HG03066 (cell line): Measurements from ENCODE around the gene NAP1L4.

Experiments
- ATAC-seq: cut with Tn5 transposase; IDR thresholded peaks from one replicate; pipeline ENCODE4 v1.9.1; 2021; ENCODE audit warnings: low read depth; ENCODE audit not compliant: unreplicated experiment

The NAP1L4 gene

GRCh38 chr11:3011891-3012885, 20.1 kb upstream of the NAP1L4 start:
- no peak for ATAC-seq

GRCh38 chr11:3010521-3011275, 18.6 kb upstream of the NAP1L4 start:
- no peak for ATAC-seq

DNA sequence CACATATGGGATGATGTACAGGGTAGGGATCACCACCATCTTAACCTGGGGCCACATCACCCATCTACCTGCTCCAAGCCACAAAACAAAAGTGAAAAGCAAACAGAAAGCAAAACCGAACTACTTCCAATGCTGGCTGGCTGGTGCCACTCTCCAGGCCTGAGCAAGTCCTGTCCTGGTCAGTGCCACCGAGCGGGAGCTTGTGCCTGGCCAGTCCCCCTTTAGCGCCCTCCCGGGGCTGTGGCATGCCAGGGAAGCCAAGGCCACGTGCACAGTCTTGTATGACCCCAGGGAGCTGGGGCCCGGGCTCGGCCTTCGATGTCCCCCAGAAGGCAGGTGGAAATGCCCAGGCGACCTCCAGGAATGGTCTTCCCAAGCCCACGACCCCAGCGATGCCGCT, 17.9 kb upstream of the NAP1L4 start:
- no peak for ATAC-seq

- no peak for ATAC-seq
Observed at GRCh38 chr11:3009481-3009880, 17.4 kb upstream of the NAP1L4 start.

DNA sequence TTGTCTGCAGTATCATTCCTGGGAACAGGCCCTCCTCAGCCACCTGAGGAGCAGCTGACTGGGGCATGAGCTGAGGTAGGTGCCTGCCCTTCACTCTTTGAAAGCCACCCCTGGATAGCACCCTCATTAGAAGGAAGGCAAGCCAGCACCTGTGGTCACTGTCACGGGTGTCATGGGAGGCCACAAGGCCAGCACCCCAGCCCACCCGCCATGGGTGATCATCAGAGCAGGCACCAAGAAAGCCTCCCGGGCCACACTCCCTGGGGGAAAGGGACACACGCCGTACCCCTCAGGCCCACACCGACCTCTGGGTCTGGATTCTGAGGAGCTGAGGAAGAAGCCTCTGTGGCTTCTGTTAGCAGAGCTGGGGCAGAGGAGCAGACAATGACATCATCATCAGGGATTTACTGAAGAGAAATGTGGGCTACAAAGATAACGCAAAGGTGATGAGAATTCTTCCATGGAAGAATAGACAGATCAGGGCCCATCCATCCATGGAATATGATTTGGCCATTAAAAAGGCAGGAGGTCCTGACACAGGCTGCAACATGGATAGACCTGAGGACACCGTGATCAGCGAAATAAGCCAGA, 16.7 kb upstream of the NAP1L4 start:
- ATAC-seq: no peak

GRCh38 chr11:3007404-3008010, 15.4 kb upstream of the NAP1L4 start:
- ATAC-seq: no peak

GRCh38 chr11:3006505-3007260, 14.6 kb upstream of the NAP1L4 start:
- no peak for ATAC-seq

DNA sequence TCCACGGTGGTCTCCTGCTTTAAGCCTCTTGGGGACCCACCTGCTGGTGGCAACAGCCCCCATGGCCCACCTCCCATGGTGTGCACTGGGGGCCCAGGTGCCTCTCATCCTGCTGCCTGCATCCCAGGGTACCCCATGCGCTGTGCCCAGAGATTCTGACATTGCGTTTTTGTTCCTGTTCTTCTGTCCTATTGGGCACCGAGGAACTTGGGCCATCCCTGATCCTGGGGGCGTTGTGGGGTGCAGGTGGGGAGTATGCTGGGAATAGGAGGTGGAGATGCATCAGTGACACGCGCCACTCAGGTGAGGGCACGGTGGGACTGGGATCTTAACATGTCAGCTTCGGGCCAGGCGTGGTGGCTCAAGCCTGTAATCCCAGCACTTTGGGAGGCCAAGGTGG, 12.4 kb upstream of the NAP1L4 start:
- ATAC-seq: no peak

GRCh38 chr11:3003396-3004231, 11.5 kb upstream of the NAP1L4 start:
- no peak for ATAC-seq

DNA sequence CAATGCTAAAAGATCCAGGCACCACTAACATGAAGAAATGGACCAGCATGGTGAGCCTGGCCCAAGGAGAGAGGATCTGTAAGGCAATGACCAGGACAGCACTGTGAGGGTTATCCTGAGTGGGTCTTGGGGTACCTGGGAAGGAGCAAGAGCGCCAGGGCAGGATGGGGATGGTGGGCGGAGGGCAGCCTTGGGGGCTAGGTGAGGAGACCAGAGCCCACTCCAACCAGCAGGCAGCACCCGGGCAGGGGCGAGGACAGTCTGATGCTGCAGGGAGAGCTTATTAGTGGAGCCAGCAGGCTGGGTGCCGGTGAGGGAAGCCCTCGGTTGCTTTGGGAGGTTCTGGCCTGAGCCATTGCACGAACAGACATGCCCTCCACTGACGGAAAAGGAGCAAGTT, 10.7 kb upstream of the NAP1L4 start:
- ATAC-seq: no peak

DNA sequence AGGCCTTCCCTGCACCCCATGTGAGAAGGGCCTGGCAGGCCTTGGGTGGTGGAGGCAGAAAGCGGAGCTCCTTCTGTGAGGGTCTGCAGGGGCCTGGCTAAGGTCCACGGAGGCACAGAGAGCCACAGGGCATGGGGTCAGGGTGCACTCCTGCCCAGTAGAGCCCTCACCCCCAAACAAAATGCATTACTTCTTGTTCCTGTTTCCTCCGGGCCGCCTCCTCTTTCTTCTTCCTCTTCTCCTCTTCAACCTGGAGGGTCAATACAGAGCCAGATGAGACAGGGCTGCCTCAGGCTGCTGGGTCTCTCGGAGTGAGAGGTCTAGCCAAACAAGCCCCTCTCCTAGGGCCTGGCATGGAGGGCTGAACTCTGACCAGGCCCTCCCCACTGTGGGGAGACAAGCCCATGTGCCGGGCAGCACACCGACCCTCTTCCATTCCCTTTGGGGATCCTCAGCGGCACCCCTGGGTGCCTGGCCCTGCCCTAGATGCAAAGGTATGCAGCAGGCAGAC, 10.3 kb upstream of the NAP1L4 start:
- ATAC-seq: no peak

GRCh38 chr11:3001496-3001895, 9.4 kb upstream of the NAP1L4 start:
- no peak for ATAC-seq

GRCh38 chr11:3000032-3000961, 8.2 kb upstream of the NAP1L4 start:
- ATAC-seq: no peak

DNA sequence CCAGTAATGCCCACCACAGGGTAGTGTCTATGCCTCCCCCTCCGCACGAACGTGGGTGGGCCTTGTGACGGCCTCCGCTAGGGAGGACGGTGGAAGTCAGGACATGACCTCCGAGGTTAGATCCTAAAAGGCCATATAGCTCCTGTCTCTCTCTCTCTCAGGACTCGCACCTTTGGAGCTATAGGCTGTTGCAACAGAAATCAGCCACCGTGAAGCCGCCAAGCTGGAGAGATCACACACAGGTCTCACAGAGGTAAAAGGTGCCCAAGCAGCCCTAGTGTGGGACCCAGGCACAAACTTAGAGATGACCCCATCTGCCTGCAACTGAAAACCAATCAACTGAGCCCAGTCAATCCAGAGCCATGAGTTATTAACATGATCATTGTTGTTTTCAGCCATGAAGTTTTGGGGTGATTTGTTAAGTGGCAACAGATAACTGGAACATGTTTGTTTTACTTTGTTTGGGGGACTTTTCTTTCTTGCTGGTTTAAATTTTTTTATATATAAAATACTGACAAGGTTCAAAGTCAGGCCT, 7.4 kb upstream of the NAP1L4 start:
- no peak for ATAC-seq

- no peak for ATAC-seq
Observed at GRCh38 chr11:2998073-2998850, 6.1 kb upstream of the NAP1L4 start.

- ATAC-seq: no peak
Observed at GRCh38 chr11:2997406-2997805, 5.3 kb upstream of the NAP1L4 start.

DNA sequence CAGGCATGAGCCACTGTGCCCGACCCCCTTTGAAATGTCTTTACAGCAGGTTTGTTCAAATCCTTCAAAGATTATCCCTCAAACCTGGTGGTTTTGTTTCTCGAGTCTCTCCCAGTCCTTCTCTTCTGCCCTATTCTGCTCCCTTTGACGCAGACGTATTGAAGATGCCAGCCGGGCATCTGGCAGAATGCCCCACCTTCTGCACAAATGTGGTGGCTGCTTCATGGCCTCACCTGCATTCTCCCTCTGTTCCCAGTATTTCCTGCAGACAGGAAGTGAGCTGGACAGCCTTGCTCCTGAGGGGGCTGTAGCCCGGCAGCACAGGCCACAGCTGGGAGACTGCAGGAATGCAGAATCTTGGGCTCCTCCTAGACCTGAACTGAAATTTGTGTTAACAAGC, 4.8 kb upstream of the NAP1L4 start:
- no peak for ATAC-seq
